H9 (cell line): ENCODE measurements around the gene NEGR1. TPM values are rescaled to one million over a fixed set of nuclear protein-coding genes. Genes with fewer than 3 reads are reported as not detected.

Source experiments
- DNase-seq: peaks from one replicate; pipeline ENCODE4 v3.0.0-alpha.2; 2017
- H2AFZ ChIP-seq: one replicate; pipeline ENCODE4 v1.6.1; 2013; ENCODE audit warnings: mild to moderate bottlenecking, low read length, control low read depth, moderate library complexity
- H2AK5ac ChIP-seq: 2 replicates; pipeline ENCODE4 v1.6.1; 2013; ENCODE audit warnings: low read length, control low read depth, mixed read lengths; ENCODE audit not compliant: insufficient read length
- H2BK120ac ChIP-seq: one replicate; pipeline ENCODE4 v1.6.1; 2013; ENCODE audit warnings: low read depth, mild to moderate bottlenecking, low read length, control low read depth, inconsistent platforms; ENCODE audit not compliant: poor library complexity, severe bottlenecking
- H2BK12ac ChIP-seq: 2 replicates; pipeline ENCODE4 v1.6.1; 2013; ENCODE audit warnings: low read length, control low read depth, mixed read lengths, low read depth; ENCODE audit not compliant: insufficient read length
- H2BK15ac ChIP-seq: 2 replicates; pipeline ENCODE4 v1.6.1; 2013; ENCODE audit warnings: low read depth, low read length, control low read depth
- H2BK20ac ChIP-seq: one replicate; pipeline ENCODE4 v1.6.1; 2013; ENCODE audit warnings: low read depth, mild to moderate bottlenecking, low read length, control low read depth, inconsistent platforms; ENCODE audit not compliant: poor library complexity, severe bottlenecking
- H2BK5ac ChIP-seq: 2 replicates; pipeline ENCODE4 v1.6.1; 2013; ENCODE audit warnings: low read length, control low read depth, mixed read lengths; ENCODE audit not compliant: insufficient read length
- H3K14ac ChIP-seq: 2 replicates; pipeline ENCODE4 v1.6.1; 2013; ENCODE audit warnings: low read length, control low read depth; ENCODE audit not compliant: insufficient read depth
- H3K18ac ChIP-seq: 2 replicates; pipeline ENCODE4 v1.6.1; 2013; ENCODE audit warnings: low read depth, mild to moderate bottlenecking, mixed read lengths, low read length, control low read depth; ENCODE audit not compliant: insufficient read length
- H3K23ac ChIP-seq: 2 replicates; pipeline ENCODE4 v1.6.1; 2013; ENCODE audit warnings: low read length, control low read depth, mixed read lengths, low read depth; ENCODE audit not compliant: insufficient read length
- H3K23me2 ChIP-seq: 2 replicates; pipeline ENCODE4 v1.6.1; 2013; ENCODE audit warnings: low read depth, mild to moderate bottlenecking, mixed read lengths, low read length, control low read depth; ENCODE audit not compliant: insufficient read length, poor library complexity, severe bottlenecking
- H3K27ac ChIP-seq: 2 replicates; pipeline ENCODE4 v1.5.1; 2013; ENCODE audit warnings: low read length, control low read depth, mixed read lengths, low read depth; ENCODE audit not compliant: insufficient read length
- H3K27me3 ChIP-seq: 2 replicates; pipeline ENCODE4 v1.6.1; 2013; ENCODE audit warnings: low read length, control low read depth, inconsistent platforms; ENCODE audit not compliant: insufficient read depth
- H3K4ac ChIP-seq: 2 replicates; pipeline ENCODE4 v1.6.1; 2013; ENCODE audit warnings: low read depth, mild to moderate bottlenecking, control low read depth, inconsistent platforms, low read length, moderate library complexity
- H3K4me1 ChIP-seq: 2 replicates; pipeline ENCODE4 v1.6.1; 2013; ENCODE audit warnings: low read length, control low read depth, inconsistent platforms; ENCODE audit not compliant: insufficient read depth
- H3K4me2 ChIP-seq: 2 replicates; pipeline ENCODE4 v1.6.1; 2013; ENCODE audit warnings: low read length, control low read depth, mixed read lengths; ENCODE audit not compliant: insufficient read length, insufficient read depth
- H3K56ac ChIP-seq: 2 replicates; pipeline ENCODE4 v1.6.1; 2013; ENCODE audit warnings: low read depth, mild to moderate bottlenecking, mixed read lengths, low read length, control low read depth; ENCODE audit not compliant: insufficient read length
- H3K79me1 ChIP-seq: 2 replicates; pipeline ENCODE4 v1.6.1; 2013; ENCODE audit warnings: low read depth, mild to moderate bottlenecking, moderate library complexity, low read length, control low read depth, inconsistent platforms; ENCODE audit not compliant: insufficient read depth, poor library complexity, severe bottlenecking
- H3K79me2 ChIP-seq: 2 replicates; pipeline ENCODE4 v1.6.1; 2013; ENCODE audit warnings: low read length, control low read depth, inconsistent platforms; ENCODE audit not compliant: insufficient read depth
- H3K9ac ChIP-seq: 2 replicates; pipeline ENCODE4 v1.6.1; 2013; ENCODE audit warnings: low read length, control low read depth, mixed read lengths; ENCODE audit not compliant: insufficient read length; ENCODE audit errors: extremely low read depth
- H3K9me3 ChIP-seq: one replicate; pipeline ENCODE4 v1.6.1; 2013; ENCODE audit warnings: low read depth, low read length, inconsistent platforms; ENCODE audit not compliant: control insufficient read depth
- H3T11ph ChIP-seq: one replicate; pipeline ENCODE4 v1.6.1; 2013; ENCODE audit warnings: mild to moderate bottlenecking, low read length, control low read depth, inconsistent platforms
- H4K20me1 ChIP-seq: one replicate; pipeline ENCODE4 v1.6.1; 2013; ENCODE audit not compliant: control insufficient read depth, insufficient read length, insufficient read depth
- H4K5ac ChIP-seq: 2 replicates; pipeline ENCODE4 v1.6.1; 2013; ENCODE audit warnings: low read depth, mild to moderate bottlenecking, mixed read lengths, low read length, control low read depth; ENCODE audit not compliant: insufficient read length
- H4K8ac ChIP-seq: replicated peaks from 2 replicates; pipeline ENCODE4 v1.6.1; 2013; ENCODE audit warnings: low read length, control low read depth, mixed read lengths, low read depth; ENCODE audit not compliant: insufficient read length
- H4K91ac ChIP-seq: 2 replicates; pipeline ENCODE4 v1.6.1; 2013; ENCODE audit warnings: low read depth, mild to moderate bottlenecking, moderate library complexity, mixed read lengths, low read length, control low read depth; ENCODE audit not compliant: insufficient read length
- H3K27ac Mint-ChIP-seq, 3 experiments: 2 replicates in 2 of 3; 3 replicates in 1 of 3; pipeline ENCODE4 v1.8.0; 2020 to 2021; ENCODE audit warnings: mixed read lengths in 3 of 3, mild to moderate bottlenecking in 1 of 3, moderate library complexity in 1 of 3
- H3K27me3 Mint-ChIP-seq: 2 replicates; pipeline ENCODE4 v1.8.0; 2021; ENCODE audit warnings: low read depth, mild to moderate bottlenecking, moderate library complexity, mixed read lengths
- H3K36me3 Mint-ChIP-seq, 3 experiments: 2 replicates in 2 of 3; 3 replicates in 1 of 3; pipeline ENCODE4 v1.8.0; 2020 to 2021; ENCODE audit warnings: low read depth in 3 of 3, mixed read lengths in 3 of 3; ENCODE audit not compliant: insufficient read depth in 1 of 3
- H3K4me1 Mint-ChIP-seq, 2 experiments: 2 replicates each; pipeline ENCODE4 v1.8.0; 2020; ENCODE audit warnings: mixed read lengths in 2 of 2
- H3K4me3 Mint-ChIP-seq, 2 experiments: 2 replicates in 1 of 2; 3 replicates in 1 of 2; pipeline ENCODE4 v1.8.0; 2020 to 2021; ENCODE audit warnings: mild to moderate bottlenecking in 2 of 2, mixed read lengths in 2 of 2, moderate library complexity in 1 of 2
- H3K9me3 Mint-ChIP-seq, 2 experiments: 2 replicates in 1 of 2; 3 replicates in 1 of 2; pipeline ENCODE4 v1.8.0; 2020; ENCODE audit warnings: mild to moderate bottlenecking in 2 of 2, mixed read lengths in 2 of 2, moderate library complexity in 1 of 2
- CTCF ChIP-seq: fragments of 200-600 bp; sonication (generic); conservative IDR thresholded peaks from 3 replicates; pipeline ENCODE4 v1.8.0; 2021; ENCODE audit warnings: antibody characterized with exemption, mild to moderate bottlenecking
- WGBS: extraction: QIAGEN DNeasy Blood & Tissue Kit; methylation state at CpG from one replicate; pipeline ENCODE4 v1.1.7; 2013; ENCODE audit warnings: missing lambda C conversion rate, low lambda C conversion rate, mixed read lengths; ENCODE audit not compliant: insufficient read length; ENCODE audit errors: extremely low coverage; 5-methylcytosine and 5-hydroxymethylcytosine counted together
- total RNA-seq: library from RNA; stranded (reverse); gene quantifications from 2 replicates; pipeline ENCODE4 v1.2.1, GENCODE V29; 2021

Gene NEGR1
- total RNA-seq, 1 experiment from 2014 or later = 0.13 TPM

DNA sequence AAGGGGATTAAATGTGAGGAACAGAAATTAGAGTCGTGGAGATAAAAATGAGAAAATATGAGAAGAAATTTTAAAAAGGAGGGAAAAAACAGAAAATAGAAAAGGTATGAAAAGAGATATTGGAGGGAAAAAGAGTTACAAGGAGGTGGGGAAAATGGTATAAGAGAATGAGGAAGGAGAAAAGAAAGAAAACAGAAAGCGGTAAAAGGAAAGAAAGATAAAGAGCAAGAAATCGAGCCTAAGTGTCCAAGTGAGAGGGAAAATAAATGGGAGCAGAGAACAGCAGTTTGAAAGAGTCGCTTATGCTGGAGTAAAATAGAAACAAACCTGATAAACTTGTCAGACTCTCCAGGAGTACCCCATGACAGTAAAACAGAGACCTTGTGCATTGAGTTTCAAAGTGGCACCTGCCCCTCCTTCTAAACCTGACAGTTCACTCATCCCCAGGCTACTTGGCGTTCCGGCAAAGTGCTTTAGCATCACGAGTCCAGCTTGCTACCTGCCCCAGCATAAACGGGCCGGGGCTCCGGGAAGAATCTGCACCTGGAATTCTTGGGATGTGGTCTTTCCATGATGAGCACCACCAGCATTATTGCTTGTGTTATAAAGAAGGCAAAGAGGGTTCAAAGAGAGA lies 585 bp downstream of the NEGR1 start:
- Histone ChIP-seq H3K23me2 (peaks cover 22% of the 10 kb centered on the region), H3K27ac (no peak overlapping the region), H3K79me1 (no peaks in the 10 kb centered on the region), H2AFZ (peak overlapping the region; percentile 15), H3K9ac (peak overlapping the region; percentile 58), H3K18ac (no peak overlapping the region), H4K91ac (no peak overlapping the region), H4K5ac (no peak overlapping the region), H3K23ac (no peak overlapping the region), H3T11ph (no peak overlapping the region), H2BK5ac (no peak overlapping the region), H2BK12ac (no peak overlapping the region), H3K4ac (no peak overlapping the region), H4K20me1 (no peaks in the 10 kb centered on the region), H2AK5ac (no peak overlapping the region), H2BK20ac (no peak overlapping the region), H3K14ac (no peak overlapping the region), H3K79me2 (no peaks in the 10 kb centered on the region), H3K56ac (no peak overlapping the region), H3K4me2 (peak overlapping the region; percentile 98), H2BK120ac (no peak overlapping the region), H3K4me1 (no peaks in the 10 kb centered on the region), H4K8ac (no peak overlapping the region), H3K9me3 (no peaks in the 10 kb centered on the region), H2BK15ac (no peak overlapping the region), H3K27me3 (peaks cover 3% of the 10 kb centered on the region; the same call in 1 of the 2 replicates)
- no peak overlapping the region for H3K4me3 Mint-ChIP-seq
- peaks cover 12 to 13% of the 10 kb centered on the region in 2 experiments for H3K4me1 Mint-ChIP-seq
- TF ChIP-seq CTCF = no peak
- peak overlapping the region in 1 of 3 experiments; percentile 86; a peak in 2 of 7 replicates for H3K27ac Mint-ChIP-seq
- no peak for DNase-seq
- H3K36me3 Mint-ChIP-seq = no peaks in the 10 kb centered on the region
- H3K9me3 Mint-ChIP-seq = no peaks in the 10 kb centered on the region
- WGBS = 100% methylated on average over 2 of the region's 10 CpGs
- peaks cover 35% of the 10 kb centered on the region for H3K27me3 Mint-ChIP-seq
